GM21786 (cell line): ENCODE data around the gene NFKBIB.
"Not testable (repeated sequence)": the region's sequence is repeated elsewhere in the genome, so short reads cannot be mapped to it uniquely, and the experiment has no call there.

Experiments used
- ATAC-seq: cut with Tn5 transposase; IDR thresholded peaks from one replicate; pipeline ENCODE4 v1.9.1; 2021; ENCODE audit not compliant: unreplicated experiment

NFKBIB gene

DNA sequence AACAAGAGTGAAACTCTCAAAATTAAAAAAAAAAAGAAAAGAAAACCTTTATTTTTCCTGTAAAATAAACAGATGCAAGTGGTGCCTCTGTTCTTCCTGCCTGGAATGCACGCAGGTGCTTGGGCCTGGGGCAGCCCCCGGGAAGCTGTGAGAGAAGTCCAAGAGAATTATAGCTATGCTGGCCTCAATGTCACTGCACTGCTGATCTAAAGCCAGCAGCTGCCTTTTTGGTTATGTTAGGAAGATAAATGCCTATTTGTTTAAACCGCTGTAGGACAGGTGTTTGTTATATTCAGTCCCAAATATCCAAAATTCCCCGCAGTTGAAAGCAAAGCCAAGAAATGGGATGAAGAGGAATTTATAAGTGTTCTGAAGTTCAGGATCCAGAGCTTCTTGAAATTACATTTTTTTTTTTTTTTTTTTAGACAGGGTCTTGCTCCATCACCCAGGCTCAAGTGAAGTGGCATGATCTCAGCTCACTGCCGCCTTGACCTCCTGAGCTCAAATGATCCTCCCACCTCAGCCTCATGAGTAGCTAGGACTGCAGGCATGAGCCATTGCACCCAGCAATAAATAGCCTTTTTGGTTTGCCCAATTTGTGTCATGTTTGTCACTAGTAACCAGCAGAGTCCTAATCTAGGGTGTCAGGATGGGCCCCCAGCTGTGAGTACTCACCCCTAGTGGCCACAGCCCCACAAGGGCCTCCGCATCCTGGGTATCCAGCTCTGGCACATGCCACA is 23.9 kb upstream of the NFKBIB start:
- ATAC-seq, result no peak

DNA sequence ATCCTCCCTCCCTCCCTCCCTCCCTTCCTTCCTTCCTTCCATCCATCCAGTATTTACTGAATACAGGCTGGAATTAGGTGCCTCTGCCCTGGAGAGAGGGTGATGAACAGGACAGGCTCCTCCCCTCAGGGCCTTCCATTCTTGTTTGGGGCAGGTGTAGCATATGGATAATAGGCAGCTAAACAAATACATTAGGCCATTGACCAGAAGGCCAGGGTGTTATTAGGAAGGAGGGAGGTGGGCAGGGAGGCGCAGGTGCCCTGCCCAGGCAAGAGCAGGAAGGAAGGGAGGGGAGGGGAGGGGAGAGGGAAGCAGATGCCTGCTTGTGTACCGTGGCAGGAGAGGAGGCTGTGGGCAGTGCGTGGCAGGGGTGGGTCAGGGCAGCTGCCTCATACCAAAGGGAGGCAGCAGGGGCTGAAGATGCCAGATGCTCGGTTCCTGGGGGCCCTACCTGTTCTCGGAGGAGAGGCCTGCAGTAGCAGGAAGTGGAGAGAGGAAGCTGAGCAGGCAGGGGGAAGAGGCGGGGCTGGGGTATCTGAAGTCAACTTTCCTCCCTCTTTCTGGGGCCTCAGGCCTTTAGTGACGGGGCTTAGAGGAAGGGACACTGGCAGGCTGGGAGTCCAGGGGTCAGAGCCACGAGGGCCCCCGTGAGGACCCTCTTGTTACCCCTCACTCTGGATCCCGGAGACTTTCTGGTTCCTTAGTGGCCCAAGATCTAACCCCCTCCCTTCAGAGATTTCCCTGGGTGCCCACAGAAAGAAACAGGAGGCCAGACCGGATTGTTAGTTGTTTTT is 21.8 kb upstream of the NFKBIB start, which contains the start of gene RINL:
Gene RINL (minus strand): TSS at position 495 of the 794 bp plus-strand sequence. CDS start 1,533 bp downstream, outside the sequence.
- no peak for ATAC-seq

DNA sequence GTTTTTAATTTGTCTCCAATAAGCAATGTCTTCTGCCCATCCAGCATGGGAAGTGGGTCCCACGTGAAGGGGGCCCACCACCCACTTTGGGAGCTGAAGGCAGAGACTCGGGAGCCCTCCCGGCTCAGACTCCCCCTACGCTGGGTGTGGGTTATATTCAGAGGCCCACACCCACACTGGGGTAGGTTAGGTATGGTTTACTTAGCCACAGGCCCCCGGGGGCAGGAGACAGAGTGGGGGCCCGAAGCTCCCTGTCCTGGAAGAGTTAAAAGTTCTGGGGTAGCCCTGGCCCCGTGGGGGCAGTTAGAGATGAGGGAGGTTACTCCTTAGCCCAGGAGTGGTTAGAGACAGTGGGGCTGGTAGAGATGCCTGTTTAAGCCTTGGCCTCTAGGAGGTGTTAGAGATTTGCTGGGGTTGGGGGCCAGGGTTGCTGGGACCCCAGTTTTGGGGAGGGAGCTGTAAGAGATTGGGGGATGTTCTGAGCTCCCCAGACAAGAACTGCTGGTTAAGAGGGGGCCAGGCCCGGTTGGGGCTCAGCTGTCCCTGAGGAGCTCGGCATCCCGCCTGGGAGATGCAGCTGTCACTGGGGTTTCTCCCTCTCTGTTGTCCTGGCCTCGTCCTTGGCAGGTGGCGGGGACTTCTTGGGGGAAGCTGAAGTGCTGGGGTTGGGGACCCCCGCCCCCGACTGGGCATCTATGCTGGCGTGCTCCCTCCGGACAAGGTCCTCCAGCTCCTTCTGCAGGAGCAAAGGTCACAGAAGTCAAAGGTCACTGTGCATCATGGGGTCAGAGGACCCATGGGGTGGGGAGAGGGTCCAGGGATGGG is 21.0 kb upstream of the NFKBIB start:
- no peak for ATAC-seq

DNA sequence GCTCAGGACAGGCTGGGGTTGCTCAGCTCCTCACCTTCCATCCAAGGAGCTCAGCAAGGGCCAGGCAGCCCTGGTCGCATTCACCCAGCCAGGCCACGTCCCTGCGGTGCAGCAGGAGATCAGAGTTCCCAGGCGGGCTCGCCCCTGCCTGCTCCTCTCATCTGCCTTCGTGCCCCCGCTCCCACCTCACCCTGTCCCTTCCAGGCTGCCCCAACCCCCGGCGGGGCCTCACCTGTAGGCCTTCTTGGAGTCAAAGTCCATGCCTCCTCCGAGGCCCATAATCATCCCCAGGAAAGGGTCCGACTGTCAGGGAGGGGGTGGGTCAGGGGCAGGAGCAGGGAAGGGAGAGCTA is 20.4 kb upstream of the NFKBIB start:
- no peak for ATAC-seq

DNA sequence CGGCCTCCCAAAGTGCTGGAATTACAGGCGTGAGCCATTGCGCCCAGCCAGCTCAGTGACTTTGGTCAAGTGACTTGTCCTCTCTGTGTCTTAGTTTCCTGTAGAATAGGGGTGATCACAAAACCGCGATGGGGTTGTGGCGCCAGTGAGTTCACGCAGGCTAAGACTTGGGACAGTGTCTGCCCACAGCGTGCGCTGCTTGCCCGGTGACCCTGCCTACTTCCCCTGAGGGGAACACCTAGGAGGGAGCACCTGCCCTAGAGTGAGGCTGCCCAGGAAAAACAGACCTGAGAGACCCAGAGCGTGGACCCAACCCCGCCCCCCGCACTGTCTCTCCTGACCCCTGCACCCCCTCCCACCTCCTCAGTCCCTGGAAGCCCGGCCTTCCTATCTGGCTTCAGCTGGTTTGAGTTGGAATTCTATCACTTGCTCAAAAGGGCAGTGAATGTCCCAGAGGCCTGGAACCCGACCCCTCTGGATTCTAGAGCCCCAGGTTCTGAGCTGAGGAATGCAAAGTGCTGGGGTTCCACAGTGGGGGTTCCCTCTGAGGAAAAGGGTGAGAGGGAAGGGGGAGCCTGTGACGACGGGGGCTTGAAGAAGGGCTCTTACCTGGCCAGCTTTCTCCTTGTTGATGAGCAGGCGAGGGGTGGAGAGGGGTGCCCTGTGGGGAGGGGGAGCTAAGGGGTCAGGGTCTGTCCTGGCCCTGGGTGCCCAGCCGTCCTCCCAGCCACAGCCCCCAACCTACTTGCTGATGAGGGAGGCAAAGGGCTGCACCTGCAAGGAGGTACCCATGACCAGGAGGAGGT is 19.5 kb upstream of the NFKBIB start:
- no peak for ATAC-seq

DNA sequence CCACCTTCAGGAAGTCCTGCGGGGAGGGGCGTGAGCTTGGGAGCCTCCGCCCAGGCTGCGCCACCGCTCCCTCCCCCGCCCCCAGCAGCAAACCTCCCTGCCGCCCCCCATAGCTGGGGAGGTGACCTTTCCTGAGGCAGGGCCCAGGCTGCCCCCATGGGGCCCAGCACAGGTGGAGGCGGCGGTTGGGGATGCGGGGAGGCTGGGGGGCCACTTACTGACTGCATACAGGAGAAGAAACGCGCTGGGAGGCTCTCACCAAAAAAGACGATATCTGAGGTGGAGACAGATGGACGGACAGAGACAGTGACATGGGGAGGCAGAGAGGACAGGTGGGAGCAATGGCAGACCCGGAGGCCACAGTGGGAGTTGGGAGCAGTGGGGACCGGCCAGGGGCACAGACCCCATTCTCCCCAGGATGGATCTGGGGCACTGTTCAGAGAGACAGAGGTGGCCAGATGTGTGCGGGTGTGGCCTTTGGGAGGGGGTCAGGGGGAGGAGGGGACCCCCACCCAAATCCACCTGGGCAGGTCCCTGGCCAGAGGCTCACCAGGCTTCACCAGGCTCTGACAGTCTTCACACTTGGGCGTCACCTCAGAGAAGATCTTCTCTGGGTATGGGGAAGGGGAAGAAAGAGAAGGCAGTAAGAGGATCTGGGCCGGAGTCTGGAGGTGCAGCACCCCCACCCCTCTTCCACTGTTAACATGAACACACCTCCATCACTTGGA is 18.7 kb upstream of the NFKBIB start:
- ATAC-seq, result no peak

DNA sequence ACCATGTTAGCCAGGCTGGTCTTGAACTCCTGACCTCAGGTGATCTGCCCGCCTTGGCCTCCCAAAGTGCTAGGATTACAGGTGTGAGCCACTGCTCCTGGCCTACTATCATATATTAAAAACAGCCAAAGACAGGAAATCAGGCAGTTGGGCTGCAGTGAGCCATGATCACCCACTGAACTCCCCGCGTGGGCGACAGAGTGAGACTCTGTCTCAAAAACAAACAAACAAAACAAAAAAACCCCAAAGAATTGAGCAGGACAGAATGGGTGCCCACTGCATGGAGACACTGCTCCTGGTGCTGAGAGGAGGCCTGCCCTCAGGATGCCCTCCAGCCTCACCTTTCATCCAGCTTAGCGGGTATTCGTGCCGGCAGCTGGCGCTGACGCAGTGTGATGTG is 16.5 kb upstream of the NFKBIB start:
- no peak for ATAC-seq

DNA sequence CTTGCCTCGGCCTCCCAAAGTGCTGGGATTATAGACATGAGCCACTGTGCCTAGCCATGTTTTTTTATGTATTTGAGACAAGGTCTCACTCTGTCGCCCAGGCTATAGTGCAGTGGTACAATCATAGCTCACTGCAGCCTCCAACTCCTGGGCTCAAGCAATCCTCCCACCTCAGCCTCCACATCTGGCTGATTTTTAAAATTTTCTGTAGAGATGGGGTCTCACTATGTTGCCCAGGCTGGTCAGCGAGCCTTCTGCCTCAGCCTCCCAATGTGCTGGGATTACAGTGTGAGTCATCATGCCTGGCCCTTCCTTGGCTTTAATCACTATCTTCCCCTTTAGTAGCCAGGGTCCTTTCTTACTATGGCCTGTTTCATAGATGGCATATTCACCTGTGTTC is 15.1 kb upstream of the NFKBIB start:
- not testable (repeated sequence) for ATAC-seq

DNA sequence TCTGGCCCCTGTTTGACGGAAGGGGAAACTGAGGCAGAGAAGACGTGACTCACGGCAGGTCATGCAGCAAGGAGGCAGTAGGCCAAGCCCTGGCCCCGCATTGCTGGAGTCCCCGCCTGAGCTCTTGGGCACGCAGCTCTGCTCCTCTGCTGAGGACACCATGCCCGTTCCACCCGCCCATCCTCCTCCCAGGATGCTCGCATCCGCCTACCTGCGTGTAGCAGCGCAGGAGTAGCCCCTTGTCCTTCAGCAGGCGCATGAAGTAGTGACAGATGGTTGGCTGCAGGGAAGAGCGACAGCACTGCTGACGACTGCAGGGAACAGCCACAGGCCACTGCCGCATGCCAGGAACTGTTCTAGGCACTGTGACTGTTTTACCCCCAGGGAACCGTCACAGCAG is 10.9 kb upstream of the NFKBIB start:
- no peak for ATAC-seq

DNA sequence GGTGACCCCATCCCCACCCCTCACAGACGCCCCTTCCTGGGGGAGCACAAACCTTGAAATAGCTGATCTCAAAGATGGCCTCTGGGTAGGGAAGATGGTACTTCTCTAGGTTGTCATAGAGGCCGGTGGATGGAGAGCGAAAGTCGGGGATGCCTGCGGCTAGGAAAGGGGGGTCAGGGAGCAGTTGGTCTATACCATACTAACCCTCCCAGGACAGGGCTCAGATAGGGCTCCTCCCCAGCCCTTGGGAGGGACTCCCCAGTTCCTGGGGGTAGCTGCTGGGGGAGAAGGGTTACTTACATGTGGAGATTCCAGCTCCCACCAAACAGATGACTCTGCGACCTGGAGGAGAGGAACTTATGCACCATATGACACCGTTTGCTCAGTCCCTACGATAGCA is 10.0 kb upstream of the NFKBIB start:
- no peak for ATAC-seq

DNA sequence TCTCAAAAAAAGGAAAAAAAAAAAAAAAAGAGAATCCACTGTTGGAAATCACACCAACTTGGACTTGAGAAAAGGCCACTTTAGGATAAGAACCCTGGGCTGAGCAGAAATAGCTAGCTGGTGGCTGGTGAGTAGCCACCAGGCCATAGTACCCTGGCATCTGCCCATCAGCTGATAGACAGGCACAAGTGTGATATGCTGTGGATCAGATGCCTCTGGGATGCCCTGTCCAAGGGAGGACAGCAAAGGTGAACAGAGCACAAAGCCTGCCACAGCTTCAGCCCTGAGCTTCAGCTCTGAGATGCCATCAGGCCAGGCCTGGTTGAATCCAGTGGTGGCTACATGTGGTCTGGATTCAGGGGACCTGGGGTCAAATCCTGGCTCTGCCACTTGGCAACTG is 9.1 kb upstream of the NFKBIB start:
- no peak for ATAC-seq

DNA sequence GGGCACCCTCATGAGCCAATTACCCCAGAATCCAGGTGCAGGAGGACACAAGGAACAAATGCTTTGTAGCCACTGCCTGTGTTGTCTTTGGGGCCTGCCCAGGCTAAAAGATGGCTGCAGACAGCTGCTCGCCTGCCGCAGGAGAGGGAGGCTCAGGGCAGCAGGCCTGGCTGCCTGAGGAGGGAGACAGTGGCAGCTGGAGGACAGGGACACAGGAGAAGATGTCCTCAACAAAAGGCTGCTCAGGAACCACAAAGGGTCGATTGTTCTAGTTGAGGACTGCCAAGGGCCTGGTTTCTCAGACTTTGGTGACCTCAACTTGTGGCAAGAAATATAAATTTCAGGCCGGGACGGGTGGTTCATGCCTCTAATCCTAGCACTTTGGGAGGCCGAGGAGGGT is 8.0 kb upstream of the NFKBIB start:
- ATAC-seq, result no peak

DNA sequence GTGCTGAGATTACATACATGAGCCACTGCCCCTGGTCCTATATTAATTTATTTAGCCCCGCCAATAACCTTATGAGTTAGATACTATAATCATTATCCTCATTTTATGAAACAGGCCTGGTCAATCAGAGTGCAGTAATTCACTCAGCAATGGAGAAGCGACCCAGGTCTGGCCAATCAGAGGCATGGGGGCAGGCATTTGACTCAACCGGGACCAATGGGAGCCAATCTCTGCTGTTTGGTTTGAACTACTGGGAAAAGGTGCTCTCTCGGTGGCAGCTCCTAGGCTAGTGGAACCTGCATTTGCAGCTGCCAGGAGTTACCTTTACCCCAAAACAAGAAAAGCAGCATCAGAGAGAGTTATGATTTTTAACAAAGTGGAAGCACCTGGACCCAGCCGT is 6.9 kb upstream of the NFKBIB start:
- ATAC-seq, result no peak

DNA sequence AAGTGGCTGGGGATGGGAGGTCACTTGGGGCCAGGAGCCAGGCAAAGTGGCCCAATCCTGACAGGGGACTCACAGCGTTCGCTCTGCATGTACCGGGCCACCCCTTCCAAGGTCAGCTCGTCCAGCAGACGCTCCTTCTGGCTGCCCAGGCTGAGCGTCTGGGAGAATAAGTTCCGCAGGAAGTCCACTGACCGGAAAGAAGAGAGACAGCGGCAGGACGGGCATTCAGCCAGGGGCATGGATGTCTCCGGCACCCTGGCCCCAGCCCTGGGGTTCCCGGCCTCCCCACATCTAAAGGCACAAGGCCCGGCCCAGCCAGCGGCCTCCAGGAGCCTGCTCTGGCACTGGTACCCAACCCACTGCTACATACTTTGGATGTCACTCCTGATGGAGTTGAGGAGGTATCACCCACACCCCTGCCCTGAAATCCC is 6.4 kb upstream of the NFKBIB start:
- ATAC-seq, result no peak

DNA sequence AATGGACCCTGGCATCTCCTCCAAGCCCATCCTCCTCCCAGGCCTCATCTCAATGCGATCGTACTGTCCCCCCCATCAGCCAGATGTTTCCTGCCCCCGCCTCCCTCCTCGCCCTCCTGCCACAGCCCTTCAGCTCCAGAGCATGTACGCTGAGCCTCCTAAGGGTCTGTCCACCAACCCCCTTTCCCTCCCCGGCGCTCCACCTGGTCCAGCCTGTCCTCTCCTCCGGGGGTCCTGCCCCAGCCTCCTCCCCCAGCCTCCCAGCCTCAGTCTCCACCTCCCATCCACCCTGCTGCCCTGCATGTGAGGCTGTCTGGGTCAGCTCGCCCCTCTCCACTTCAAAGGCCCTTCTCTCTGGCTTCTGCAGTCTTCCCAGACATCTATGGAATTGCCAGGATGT is 4.8 kb upstream of the NFKBIB start:
- ATAC-seq, result no peak

DNA sequence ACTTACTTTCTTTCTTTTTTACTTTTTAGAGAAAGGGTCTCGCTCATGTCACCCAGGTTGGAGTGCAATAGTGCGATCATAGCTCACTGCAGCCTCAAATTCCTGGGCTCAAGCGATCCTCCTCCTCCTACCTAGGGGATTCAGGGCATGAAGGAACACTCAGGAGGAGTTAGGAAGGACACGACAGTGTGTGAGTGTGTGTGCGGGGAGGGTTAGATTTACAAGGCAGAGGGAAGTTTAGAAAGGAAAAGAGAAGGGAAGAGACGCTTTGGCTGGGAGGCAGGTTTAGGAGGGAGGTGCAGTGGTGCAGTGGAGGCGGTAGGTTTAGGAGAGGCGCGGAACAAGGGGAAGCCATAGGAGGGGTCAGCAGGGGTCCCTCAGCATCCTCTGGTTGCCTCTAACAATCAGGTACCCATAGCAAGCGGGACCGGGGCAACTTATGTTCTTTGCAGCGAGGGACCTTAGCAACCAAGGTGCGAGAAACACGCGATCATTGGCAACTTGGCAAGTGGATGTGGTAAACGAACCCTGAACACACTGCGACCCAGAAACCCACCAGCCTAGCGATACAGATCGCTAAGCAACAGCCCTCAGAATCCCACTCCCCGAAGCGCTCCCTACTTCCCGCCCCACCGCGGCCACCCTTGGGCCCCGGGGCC is 852 bp upstream of the NFKBIB start:
- peak; percentile 2 for ATAC-seq

DNA sequence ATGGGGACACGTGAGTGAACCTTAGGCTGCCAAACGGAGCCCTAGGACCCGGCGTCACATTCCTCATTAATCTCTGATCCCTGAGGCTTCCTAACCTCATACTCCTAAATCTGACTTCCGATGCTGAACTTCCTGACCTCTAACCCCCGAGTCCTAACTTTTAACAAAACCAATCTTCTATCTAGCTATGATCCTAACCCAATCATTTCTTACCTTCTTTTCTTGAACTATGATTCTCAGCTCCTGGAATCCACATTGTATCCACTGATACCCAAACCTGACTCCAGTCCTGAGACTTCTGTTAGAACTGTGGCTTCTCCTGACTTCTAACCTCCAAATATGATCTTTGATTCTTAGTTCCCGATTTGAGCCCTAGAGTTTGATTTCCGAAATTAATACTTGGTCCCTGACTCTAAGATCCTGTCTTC is 447 bp downstream of the NFKBIB start:
- no peak for ATAC-seq

DNA sequence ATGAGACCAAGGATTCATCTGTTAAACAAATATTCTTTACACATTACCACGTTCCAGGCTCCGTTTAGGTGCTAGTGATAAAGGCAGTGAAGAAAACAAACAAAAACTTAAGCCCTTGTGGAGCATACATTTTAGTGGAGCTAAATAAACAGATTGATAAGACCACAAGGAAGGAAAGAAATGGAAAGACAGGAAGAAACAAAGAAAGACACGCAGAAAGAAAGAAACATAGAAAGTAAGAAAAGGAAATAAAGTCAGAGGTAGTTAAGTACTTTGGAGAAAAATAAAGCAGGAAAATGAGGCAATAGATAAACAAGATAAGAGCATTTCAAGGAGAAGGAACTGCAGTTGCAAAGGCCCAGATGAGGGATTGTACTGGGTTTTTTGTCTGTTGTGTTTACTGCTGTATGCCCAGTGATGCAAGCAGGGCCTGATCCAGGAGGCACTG is 998 bp downstream of the NFKBIB start:
- ATAC-seq, result no peak

DNA sequence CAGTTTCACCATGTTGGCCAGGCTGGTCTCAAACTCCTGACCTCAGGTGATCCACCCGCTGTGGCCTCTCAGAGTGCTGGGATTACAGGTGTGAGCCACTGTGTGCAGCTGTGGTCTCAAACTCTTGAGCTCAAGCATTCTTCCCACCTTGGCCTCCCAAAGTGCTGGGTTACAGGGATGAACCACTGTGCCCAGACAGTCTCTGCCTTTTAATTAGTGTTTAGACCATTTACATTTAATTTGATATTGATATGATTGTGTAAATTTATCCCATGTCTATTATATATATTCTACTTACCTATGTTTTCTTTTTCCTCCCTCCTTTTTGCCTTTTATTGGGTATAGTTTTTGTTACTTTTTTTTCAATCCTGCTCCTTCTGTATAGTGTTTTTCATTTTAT is 1.9 kb downstream of the NFKBIB start:
- ATAC-seq, result no peak
